Stimulated activated CD4-positive, alpha-beta T cell treated with anti-CD3 and anti-CD28 coated beads, Interleukin-1b, Interleukin-23, amount 100 ng/mL, for 1 hour (primary cell): ENCODE results near the gene NR4A3.
A peak's percentile ranks its signal among the peaks of the same experiment; 100 is the strongest.

Experiments
- DNase-seq, 2 donors: peaks; one replicate each; pipeline ENCODE4 v3.0.0-alpha.2; 2020; ENCODE audit warnings: low read depth in 2 of 2

The NR4A3 gene

DNA sequence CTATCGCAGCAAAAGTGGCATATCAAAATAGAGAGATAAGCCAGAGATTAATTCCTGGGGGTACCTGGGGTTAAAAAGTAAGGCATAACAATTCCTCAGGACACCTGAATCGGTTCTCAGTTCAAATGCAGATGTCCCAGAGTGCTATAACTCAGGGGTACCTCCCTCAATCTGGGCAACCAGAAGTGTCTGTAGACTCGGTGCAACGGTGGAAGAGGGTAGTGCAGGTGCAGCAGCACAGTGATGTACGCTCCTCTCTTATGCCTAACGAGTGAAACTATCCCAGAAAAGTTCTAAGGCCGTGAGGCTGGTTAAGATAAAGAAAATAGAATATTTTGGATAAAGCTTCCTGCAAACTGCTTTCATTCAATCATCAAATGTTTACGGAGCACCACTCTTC, 7.9 kb upstream of the NR4A3 start:
- DNase-seq = no peak

DNA sequence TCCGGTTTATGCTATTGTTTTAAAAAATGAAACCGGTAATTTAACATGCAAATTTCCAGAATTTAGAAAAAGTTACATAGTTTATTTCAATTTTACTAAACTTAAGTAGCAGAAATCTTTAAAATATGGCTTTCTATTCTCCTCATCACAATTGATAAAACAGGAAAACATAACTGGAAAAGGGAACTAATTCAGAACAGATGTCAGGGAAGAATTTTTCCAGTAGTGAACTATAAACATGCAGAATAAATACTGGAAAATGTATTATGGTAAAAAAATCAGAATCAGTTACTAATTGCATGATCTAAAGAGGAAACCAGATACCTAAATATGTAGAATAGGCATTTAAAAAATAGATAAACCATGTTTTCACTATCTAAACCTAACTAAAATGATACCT, 7.3 kb upstream of the NR4A3 start:
- no peak for DNase-seq

DNA sequence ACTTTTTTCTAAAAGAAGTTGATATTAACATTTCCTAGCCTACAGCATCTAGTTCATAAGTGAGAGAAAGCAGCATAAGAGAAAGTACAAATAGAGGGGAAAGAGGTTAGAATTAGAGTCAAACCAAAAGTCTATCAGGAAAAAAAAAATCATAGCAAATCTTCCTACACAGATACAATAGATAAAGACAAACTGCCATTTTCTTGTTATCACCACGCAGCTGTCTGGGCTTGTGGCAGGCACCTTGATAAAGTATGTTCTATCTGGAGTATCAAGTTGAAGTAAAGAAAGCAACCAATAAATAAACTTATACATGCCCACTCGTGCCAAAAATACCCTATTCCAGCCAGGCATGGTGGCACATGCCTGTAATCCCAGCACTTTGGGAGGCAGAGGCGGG, 5.3 kb upstream of the NR4A3 start:
- no peak for DNase-seq

DNA sequence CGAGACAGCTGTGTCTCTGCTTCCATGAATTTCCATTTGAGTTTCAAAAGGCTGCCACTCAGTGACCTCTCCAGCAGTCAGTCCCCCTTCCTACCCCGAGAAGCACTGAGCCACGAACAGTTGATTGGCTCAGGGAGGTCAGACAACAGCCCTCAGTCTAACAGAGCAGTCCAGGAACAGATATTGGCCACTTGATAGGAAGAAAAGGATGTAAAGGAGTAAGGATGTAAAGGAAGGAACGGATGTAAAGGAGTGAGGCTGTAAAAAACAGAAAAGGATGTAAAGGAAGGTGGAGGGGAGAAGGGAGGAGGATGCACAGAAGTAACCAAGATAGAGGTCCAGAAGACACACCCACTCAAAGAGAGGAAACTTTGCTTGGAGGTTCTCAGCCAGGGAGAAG, 3.2 kb upstream of the NR4A3 start:
- DNase-seq = no peak

DNA sequence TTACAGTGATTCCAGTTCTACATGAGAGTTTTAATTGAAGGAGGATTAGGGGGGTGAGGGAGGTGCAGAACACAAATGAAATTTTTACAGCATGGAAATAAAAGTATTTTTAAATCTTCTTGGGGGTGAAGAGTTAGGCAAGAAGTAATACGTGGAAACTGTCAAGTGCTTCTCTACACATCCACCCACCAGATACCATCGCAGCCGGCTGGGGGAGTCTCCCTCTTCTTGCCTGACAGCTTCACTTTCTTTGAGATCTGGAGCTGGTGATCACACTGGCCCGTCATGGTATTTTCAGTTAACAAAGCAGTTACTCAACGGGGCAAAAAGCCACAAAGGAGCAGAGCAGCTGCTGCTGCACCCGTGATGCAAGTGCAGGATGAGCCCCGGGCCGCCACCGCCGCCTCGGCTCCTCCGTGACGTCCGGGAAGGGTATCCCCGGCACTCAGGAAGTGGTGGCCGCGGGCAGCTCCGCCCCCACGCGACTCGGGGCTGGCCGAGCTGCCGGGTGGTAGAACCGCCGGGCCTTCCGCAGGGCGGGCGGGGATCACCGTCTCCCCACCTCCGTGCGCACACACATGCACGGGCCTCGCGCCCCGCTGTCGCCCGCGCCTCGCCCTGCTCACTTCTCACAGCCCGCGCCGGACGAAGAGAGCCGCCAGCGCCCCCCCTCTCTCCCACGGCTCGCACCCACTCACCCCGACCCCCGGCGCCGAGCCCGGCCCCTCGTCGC, 2.4 kb upstream of the NR4A3 start:
- DNase-seq = peak; percentile 63 to 92

DNA sequence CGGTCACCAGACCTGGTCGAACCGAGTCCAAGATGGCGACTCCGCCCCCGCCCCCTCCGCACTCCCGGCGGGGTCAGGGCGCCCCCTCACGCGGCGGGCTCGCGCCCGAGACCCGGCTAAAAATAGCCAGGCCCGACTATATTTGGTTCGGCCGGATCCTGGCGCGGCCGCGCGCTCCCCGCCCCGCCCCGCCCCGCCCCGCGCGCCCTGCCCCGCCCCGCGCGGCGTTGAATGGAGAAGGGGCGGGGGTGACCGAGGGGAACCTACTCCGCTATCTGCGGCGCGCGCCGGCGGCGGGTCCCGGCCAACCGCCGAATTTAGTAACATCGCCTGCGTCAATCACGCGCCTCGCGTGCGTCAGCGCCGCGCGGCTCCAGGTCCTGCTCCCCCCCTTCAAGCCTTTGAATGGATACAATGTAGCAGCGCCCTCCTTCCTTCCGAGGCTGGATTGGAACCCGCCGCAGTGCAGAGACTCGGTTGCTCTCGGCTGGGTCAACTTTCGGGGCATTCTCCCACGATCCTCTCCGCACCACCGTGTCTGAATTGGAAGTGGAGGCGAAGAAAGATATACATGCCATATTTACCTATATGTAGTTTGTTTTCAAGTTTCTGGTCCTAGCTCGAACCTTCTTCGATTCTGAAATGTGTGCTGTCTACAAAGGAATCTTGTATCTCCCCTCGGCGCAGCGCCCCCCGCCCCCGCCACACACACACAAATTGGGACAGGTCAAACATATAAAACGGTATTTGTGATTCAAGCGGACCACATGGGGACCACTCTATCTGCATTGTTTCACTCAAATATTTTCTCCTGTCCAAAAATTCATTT, 1.6 kb upstream of the NR4A3 start:
- DNase-seq = peak; percentile 72 to 80

DNA sequence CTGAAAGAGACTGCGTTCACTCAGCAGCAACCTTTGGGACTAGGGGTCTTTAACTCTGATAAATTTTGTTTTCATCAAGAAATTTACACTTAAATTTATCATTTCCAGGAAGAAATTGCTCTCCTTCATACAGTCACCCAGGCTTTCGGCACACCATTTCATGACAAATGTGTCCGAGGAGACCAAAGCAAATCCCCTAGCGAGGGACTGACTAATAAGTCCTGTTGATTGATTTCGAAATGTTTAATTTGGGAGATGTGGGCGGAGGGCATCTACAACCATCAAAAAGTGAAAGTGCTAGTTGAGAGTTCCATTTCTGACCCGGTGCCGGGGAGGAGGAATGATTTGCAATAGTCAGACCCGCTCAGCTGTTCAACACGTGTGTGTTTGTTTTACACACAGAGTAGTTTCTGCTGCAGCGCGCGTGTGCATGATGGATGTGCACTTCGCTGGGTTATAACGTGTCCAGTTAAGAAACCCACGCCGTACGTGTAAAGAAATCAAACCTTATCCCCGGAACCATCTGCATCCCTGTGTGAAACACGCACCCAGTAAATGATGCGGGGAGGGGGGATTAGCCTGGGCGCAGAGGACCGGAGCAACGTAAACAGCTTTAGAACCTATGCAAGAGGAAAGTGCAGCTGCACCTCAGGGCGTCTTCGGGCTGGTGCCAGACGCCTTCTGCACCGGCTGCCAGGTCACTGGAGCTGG, 845 bp upstream of the NR4A3 start:
- DNase-seq = no peak

DNA sequence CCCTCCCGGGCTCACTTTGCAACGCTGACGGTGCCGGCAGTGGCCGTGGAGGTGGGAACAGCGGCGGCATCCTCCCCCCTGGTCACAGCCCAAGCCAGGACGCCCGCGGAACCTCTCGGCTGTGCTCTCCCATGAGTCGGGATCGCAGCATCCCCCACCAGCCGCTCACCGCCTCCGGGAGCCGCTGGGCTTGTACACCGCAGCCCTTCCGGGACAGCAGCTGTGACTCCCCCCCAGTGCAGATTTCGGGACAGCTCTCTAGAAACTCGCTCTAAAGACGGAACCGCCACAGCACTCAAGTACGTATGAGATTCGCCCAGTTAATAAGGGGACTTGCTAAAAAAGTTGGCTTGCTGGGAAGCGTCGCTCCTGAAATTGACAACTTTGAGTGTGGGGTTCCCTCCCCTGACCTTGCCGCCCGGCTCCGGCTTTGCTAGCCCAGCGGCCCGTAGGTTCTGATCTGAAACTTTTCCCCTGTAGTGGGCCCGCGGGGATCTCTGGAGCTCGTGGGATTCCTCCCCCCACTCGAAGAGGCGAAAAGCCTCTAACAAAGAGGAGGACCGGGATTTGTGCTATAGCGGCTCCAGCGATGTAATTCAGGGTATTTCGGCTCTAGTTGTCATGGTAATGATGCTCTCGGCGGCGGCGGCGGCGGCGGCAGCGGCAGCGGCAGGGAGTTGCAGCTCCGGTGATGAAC, 572 bp downstream of the NR4A3 start:
- no peak for DNase-seq

DNA sequence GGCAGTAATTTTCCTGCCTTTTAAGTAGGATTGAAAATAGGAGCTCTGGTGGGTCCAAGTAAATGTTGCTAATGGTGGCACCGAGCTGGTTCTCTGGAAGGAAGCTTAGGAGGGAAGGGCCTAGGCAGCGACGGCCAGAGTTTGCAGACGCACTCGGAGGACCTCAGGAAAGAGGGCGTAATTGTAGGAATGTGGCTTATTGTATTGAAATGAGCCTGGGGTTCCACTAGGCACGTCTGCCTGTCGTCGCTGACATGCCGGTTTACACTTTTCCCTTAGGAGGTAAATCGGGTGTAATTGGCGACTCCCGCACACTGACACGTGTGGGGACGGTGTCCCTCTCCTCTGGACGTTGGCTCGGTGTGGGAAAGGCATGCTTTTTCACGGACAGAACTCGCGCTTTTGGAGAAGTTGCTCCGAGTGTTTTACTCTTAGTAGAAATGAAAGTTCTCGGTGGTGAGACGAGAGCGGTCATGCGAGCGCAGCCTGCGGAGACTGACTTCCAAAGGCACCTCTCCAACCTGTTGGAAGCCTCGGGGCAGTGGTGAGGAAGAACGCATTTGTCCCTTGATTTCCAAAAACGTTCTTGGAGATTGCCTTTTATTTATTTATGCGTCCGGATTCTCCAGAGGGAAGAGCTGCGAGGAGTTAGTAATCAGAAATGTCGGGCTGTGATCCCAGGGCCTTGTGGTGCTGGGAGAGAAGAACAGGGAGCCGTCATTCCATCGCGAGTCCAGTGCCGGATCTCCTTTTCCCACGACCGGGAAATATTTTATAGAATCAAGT, 1.3 kb downstream of the NR4A3 start:
- DNase-seq = no peak

DNA sequence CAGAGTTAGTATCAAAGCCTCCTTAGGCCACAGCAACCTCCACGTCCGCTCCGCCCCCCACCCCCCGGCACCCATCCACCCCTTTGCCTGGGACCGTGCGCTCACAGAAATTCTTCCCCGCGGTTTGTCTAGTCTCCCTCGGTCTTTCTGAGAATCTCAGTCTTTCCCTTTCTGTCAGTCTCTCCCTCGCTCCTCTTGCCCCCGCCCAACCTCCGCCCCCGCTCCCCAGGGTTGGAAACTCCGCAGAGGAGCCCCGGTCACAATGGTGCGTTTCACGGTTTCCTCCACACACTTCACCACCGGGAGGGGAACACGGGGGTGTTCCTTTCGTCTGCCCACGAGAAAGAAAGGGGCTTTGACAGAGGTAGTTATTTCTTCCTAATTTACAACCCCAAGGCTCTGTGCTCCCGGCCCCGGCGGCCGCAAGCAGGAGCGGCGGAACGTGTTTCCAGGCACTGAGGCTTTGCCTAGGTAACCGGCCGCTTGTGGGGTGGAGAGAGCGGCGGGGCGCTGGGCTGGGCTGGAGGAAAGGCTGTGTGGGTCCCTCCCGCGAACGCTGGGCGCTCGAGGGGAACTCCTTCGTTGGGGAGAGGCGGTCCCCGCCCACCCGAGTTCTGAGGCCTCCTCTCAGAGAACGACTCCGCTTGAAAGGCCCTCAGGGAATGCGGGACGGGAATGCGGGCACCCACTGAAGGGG, 2.1 kb downstream of the NR4A3 start:
- peak; percentile 39 to 78 for DNase-seq

DNA sequence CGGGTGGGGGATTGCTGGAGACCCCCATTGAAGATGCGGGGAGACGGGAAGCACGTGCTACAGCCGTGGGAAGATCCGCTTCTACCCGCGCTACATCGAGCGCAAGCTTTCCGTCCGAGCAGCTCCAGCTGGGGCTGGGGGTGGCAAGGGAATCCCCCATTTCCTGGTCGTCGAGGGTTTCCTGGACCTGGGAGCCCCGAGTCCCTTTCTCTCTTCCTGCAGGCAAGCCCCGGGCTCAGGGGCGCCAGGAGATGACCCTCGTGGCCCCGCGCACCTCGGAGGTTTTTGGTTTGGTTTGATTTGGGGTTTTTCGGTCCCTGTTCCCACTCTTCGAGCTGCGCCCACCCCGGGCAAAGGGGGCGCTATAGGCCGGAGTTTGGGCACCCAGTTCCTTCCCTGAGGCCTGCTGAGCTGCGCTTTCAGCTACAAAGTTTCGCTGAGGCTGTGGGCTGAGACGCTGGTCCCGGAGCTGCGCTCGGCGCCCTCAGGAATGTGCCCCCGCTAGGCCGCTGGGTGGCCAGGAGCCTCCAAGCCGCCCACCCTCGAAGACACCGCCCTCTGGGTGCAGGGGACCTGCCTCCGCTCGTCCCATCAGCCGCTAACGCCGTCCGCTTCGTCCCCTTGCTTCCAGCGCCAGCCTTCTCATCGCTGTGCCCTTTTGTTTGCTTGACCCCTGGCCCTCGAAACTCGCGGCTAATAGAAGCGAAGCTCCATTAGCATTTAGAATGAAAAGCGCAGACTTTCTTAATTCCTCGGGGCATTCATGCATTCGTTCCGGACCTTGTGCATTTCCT, 2.9 kb downstream of the NR4A3 start:
- peak in 1 of 2 donors; percentile 35 for DNase-seq

DNA sequence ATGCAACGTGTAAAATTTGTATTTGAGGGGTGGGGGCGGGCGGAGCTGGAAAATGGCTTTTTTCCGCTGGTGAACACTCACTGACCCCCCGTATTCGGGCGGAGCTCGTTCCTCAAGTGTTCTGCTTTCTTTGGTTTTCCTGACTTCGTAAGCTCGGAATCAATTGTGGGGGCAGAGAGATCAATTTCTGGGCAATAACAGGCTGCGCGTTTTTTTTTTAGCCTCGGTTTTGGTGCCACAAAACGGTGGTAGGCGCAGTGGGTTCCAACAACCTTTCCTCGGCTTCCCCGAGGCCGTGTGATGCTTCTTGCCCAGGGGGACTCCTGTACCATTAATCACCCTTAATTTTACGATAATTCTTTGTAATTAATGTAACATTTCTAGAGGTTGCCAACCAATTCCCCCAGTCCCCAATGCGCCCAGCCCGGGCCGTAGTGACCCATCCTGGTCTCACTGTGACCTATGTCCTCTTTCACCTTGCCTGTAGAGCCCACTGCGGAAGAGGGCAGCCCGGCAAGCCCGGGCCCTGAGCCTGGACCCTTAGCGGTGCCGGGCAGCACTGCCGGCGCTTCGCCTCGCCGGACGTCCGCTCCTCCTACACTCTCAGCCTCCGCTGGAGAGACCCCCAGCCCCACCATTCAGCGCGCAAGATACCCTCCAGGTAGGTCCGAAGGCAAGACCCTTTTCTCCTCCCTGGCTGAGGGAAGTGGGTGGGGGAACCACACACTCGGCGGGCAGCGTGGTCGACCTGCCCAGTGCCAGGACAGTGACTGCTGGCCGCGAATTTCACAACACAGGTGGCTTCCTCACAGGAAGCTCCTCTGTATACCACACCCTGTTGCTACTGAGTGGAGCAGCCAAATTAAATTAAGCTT, 3.7 kb downstream of the NR4A3 start:
- no peak for DNase-seq

DNA sequence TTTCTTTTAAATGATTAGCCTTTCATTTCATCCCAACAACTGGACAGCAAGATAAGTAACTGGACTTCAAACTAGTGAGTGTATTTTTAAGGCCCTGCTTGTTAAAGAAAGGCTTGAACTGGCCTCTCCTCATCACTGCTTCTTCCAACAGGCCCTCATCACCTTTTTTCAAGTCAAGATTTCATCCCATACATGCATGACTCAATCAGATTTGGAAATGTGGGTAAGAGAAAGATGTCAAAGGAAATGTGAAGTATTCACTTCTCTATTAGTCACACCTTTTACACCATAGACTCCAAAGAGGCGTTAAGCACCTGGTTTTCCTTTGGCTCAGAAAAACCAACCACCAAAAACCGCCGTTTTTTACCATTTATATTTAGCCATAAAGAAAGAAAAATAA, 4.9 kb downstream of the NR4A3 start:
- DNase-seq = no peak

DNA sequence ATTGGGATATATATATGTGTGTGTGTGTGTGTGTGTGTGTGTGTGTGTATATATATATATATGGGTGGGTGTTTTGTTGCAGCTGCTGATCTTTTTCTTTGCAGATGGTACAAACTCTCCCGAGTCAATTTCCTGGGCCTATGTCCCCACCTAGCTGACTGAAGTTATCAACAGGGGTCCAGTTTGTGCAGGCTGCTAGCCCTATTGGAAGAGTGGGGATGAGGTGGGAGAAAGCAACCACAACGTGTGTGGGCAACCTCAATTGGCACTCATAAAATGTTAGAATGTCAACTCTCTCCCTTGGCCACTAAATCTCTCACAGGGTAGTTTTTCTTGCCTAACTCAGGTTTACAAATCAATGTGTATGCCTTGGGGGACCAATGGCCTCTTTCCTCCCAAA, 5.6 kb downstream of the NR4A3 start:
- DNase-seq = no peak

DNA sequence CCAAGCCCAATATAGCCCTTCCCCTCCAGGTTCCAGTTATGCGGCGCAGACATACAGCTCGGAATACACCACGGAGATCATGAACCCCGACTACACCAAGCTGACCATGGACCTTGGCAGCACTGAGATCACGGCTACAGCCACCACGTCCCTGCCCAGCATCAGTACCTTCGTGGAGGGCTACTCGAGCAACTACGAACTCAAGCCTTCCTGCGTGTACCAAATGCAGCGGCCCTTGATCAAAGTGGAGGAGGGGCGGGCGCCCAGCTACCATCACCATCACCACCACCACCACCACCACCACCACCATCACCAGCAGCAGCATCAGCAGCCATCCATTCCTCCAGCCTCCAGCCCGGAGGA, 6.3 kb downstream of the NR4A3 start:
- DNase-seq = no peak

DNA sequence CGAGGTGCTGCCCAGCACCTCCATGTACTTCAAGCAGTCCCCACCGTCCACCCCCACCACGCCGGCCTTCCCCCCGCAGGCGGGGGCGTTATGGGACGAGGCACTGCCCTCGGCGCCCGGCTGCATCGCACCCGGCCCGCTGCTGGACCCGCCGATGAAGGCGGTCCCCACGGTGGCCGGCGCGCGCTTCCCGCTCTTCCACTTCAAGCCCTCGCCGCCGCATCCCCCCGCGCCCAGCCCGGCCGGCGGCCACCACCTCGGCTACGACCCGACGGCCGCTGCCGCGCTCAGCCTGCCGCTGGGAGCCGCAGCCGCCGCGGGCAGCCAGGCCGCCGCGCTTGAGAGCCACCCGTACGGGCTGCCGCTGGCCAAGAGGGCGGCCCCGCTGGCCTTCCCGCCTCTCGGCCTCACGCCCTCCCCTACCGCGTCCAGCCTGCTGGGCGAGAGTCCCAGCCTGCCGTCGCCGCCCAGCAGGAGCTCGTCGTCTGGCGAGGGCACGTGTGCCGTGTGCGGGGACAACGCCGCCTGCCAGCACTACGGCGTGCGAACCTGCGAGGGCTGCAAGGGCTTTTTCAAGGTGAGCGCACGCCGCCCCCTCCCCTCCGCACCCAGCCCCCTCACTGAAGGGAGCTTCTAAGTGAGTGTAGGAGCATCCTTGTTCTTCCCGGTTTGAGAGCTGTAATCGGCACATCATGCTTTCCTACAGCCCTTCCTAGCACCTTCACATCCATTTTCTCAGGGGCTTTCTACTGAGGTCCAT, 6.9 kb downstream of the NR4A3 start:
- no peak for DNase-seq

DNA sequence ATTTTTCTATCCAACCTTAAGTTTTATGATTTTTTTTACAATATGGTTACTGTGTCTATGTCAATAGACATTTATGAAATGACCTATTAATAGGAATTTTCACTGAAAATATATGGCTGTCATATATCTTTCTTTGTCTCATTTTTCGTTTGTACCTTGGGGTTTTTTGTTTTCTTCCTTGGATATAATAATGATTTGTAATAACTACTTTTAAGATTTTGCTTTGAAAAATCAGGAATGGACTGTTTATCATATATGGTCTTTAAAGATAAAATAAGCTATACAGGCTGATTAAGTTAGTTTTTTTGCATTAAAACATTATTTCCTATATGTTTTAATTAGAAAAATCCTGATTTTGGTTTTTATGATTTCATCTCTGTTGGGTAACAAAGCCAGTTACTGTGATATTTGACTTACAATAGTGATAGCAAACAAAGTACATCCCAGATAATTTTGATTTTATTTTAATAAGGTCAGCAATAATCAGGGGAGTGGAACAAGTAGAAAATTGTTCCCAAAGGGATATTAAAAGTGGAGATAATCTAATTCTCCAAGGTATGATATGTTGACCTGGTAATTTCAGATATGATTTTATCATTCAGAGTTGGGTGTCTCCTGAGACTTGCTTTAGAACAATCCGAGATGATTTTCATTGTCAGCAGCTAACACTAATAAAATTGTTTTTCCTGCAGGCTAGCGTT, 10.3 kb downstream of the NR4A3 start:
- DNase-seq = no peak

DNA sequence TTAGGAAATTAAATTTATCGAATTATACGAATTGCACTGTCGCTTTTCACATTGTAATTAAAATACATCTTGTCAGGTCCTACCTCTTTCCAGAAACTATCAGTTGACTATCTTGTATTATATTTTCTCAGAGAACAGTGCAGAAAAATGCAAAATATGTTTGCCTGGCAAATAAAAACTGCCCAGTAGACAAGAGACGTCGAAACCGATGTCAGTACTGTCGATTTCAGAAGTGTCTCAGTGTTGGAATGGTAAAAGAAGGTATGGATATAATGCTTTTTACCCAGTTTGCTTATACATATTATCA, 10.8 kb downstream of the NR4A3 start:
- no peak for DNase-seq
